ES-I3 (cell line): ENCODE data around the gene STUB1.

Experiments used
- H3K36me3 ChIP-seq: 2 replicates; pipeline ENCODE4 v1.6.1; 2013; ENCODE audit warnings: mild to moderate bottlenecking, low read length, control low read depth, moderate library complexity; ENCODE audit not compliant: insufficient read depth
- H3K4me1 ChIP-seq: 2 replicates; pipeline ENCODE4 v1.6.1; 2013; ENCODE audit warnings: mild to moderate bottlenecking, control low read depth, low read length; ENCODE audit not compliant: insufficient read depth
- H3K9ac ChIP-seq: 2 replicates; pipeline ENCODE4 v1.6.1; 2013; ENCODE audit warnings: low read depth, mild to moderate bottlenecking, low read length, moderate library complexity
- H3K9me3 ChIP-seq: 2 replicates; pipeline ENCODE4 v1.6.1; 2013; ENCODE audit warnings: mild to moderate bottlenecking, low read length, moderate library complexity; ENCODE audit not compliant: control insufficient read depth, insufficient read depth

STUB1 gene

DNA sequence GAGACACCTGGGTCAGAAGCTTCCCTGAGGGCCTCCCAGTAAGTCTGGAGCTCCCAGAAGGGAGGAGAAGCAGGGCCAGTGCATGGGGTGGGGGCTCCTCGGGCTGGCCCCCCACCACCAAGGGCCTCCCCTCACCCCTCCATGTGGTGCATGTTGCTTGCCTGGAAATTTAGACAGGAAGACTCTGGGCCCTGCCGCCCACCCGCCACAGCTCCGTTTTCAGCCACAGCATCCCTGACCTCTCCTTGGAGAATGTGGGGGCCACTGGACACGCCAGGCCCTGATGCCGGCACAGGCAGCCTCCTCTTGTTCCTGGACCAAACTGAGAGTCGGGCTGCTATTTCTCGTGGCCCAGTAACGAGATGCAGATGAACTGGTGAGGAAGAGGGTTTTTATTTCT, 41.4 kb upstream of the STUB1 start:
- Histone ChIP-seq H3K9ac (no peak overlapping the region), H3K36me3 (no peaks in the 10 kb centered on the region), H3K9me3 (no peaks in the 10 kb centered on the region), H3K4me1 (peaks cover 11% of the 10 kb centered on the region; the same call in 1 of the 2 replicates)

- no peak overlapping the region for H3K9ac ChIP-seq
Observed at GRCh38 chr16:640614-641013, 39.6 kb upstream of the STUB1 start.

DNA sequence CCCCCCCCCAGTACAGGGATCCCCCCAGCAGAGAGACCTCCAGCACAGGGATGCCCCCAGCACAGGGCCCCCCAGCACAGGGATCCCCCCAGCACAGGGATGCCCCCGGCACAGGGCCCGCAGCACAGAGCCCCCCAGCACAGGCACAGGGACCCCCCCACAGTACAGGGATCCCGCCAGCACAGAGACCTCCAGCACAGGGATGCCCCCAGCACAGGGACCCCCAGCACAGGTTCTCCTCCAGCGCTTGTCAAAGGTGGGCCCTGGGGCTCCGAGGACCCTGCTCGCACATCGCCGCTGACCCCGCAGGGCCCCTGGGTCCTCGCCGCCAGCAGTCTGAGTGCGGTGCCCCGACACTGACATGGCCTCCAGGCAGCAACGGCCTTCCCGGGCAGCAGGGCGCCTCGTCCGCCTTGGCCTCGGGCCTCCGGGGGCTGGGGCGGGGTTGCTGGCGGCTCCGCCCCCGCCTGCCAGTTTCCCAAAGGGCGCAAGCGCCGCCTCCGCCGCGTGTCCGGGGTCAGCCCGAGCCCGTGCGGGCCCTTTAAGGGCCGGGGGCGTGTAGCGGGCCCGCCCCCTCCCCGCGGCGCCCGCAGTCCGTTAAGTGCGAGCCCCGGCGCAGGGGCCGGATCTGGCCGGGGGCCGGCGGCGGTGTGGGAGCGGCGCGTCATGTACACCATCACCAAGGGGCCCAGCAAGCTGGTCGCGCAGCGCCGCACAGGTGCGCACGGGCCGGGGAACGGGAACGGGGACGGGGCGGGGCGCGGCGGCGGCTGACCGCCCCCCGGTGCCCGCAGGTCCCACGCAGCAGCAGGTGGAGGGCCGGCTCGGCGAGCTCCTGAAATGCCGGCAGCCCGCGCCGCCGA, 38.7 kb upstream of the STUB1 start, which contains the start of gene MCRIP2:
Gene MCRIP2, plus strand, starts transcription at position 503 of the 863 bp plus-strand sequence. Its CDS starts 164 bp downstream, at position 667.
- Histone ChIP-seq H3K4me1 (peaks cover 11% of the 10 kb centered on the region; the same call in 1 of the 2 replicates), H3K9me3 (no peaks in the 10 kb centered on the region), H3K9ac (peak within 1 kb of the TSS; percentile 70), H3K36me3 (no peaks in the 10 kb centered on the region)

More at GRCh38 chr16:640614-641013, 39.6 kb upstream of the STUB1 start:
- Histone ChIP-seq H3K4me1 (peaks cover 11% of the 10 kb centered on the region; the same call in 1 of the 2 replicates), H3K9me3 (no peaks in the 10 kb centered on the region), H3K36me3 (no peaks in the 10 kb centered on the region)

- Histone ChIP-seq H3K9ac (peak overlapping the region; percentile 70), H3K4me1 (peaks cover 11% of the 10 kb centered on the region; the same call in 1 of the 2 replicates), H3K36me3 (no peaks in the 10 kb centered on the region), H3K9me3 (no peaks in the 10 kb centered on the region)
Observed at GRCh38 chr16:642189-643049, 37.8 kb upstream of the STUB1 start.

DNA sequence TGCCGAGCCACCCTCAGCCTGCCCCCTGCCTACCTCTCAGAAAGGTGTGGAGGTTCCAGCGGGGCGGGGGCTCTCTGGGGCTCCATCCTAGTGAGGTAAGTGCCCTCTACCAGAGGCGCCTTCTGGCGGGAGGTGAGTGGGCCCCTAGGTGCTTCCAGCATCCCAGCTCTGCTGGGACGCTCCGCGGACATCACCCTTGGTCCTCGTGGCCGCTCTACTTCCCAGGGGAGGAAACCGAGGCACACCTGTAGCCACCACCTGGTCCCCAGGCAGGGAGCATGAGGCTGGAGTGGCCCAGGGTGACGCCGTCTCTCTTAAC, 37.2 kb upstream of the STUB1 start:
- H3K9ac ChIP-seq: peak overlapping the region; percentile 70; the same call in 1 of the 2 replicates
- H3K4me1 ChIP-seq: peaks cover 9% of the 10 kb centered on the region; the same call in 1 of the 2 replicates

GRCh38 chr16:644556-644955, 35.7 kb upstream of the STUB1 start:
- no peaks in the 10 kb centered on the region for H3K36me3 ChIP-seq
- no peak overlapping the region for H3K9ac ChIP-seq
- H3K4me1 ChIP-seq: no peaks in the 10 kb centered on the region
- H3K9me3 ChIP-seq: no peaks in the 10 kb centered on the region

More for the DNA sequence above, 37.2 kb upstream of the STUB1 start:
- H3K9me3 ChIP-seq: no peaks in the 10 kb centered on the region
- H3K36me3 ChIP-seq: no peaks in the 10 kb centered on the region

GRCh38 chr16:645852-646678, 34.1 kb upstream of the STUB1 start:
- no peaks in the 10 kb centered on the region for H3K4me1 ChIP-seq
- no peaks in the 10 kb centered on the region for H3K9me3 ChIP-seq
- no peaks in the 10 kb centered on the region for H3K36me3 ChIP-seq
- no peak overlapping the region for H3K9ac ChIP-seq

DNA sequence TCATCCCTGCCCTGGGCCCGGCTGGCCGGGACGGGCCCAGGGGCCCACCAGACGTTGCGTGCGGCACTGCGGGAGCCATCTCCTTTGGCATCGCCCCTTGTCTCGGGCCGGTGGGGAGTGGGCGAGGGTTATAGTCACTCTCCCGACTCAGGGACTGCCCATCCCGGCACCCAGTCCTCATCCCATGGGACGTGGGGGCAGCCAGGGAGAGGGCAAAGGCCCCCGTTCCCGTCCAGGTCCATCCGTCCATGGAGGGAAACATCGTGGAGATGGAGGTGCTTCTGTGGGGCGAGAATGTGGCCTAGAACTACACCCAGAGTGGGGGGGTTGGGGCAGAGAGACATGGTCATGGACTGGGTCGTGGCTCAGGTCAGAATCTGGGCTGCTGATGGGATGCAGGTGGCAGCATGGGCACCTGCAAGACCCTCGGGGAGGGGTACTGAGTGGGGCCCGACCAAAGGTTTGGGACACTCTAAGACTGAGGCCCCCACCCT, 33.5 kb upstream of the STUB1 start:
- Histone ChIP-seq H3K9me3 (no peaks in the 10 kb centered on the region), H3K4me1 (no peaks in the 10 kb centered on the region), H3K9ac (no peak overlapping the region), H3K36me3 (no peaks in the 10 kb centered on the region)

DNA sequence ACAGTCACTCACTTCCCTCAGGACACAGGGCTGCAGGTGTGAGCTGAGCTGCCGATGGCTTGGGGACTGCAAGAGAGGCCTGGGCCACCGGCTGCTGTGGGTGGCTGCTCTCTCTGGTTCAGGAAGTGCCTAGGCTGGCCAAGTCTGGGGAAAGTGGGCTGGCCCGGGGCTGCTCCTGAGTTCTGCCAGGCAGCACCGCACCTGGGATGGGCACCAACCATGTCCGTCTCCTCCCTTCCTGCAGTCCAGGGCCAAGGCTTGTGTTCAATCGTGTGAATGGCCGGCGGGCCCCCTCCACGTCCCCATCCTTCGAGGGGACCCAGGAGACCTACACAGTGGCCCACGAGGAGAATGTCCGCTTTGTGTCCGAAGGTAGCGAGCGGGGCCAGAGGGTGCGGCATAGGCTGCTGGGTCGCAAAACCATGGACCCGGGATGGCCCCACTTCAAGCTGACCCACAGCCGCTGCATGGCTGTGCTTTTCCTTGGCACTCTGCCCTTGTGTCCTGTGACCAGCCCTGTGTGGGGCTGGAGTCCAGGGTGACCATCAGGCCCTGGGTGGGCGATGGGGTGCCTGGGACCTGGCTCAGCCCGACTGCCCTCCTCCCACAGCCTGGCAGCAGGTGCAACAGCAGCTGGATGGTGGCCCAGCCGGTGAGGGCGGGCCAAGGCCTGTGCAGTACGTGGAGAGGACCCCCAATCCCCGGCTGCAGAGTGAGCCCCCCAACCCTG, 32.9 kb upstream of the STUB1 start:
- Histone ChIP-seq H3K36me3 (no peaks in the 10 kb centered on the region), H3K4me1 (no peaks in the 10 kb centered on the region), H3K9me3 (no peaks in the 10 kb centered on the region), H3K9ac (no peak overlapping the region)

DNA sequence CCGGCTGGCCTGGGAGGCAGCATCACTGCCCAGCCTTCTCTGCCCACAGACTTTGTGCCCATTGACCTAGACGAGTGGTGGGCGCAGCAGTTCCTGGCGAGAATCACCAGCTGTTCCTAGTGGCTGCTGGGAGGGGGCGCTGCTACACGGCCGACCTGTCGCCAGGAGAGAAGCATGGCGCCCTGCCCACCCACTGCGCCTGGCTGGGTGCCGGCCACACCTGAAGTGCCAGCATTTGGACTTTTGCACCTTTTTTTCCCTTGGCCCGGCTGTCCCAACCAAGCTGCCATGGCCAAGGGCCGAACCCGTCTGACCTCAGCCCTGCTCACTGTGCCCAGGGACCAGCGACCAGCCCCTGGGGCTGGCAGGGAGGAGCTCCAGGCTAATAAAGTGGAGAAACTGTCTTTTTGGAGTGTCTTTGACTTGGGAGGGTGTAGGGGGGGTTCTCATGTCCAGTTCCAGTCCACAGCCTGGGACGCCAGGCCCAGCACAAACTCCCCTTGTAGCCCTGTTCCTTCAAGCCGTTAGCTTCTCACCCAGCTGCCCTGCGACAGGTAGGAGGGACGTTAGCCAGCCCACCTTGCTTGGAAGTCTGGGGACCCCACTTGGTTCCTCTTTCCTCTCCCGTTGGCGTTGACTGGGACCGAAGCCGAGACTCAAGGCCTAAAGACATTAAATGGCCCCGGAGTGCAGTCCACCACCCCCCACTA, 32.0 kb upstream of the STUB1 start:
- Histone ChIP-seq H3K9ac (no peak overlapping the region), H3K9me3 (no peaks in the 10 kb centered on the region), H3K4me1 (no peaks in the 10 kb centered on the region), H3K36me3 (no peaks in the 10 kb centered on the region)

DNA sequence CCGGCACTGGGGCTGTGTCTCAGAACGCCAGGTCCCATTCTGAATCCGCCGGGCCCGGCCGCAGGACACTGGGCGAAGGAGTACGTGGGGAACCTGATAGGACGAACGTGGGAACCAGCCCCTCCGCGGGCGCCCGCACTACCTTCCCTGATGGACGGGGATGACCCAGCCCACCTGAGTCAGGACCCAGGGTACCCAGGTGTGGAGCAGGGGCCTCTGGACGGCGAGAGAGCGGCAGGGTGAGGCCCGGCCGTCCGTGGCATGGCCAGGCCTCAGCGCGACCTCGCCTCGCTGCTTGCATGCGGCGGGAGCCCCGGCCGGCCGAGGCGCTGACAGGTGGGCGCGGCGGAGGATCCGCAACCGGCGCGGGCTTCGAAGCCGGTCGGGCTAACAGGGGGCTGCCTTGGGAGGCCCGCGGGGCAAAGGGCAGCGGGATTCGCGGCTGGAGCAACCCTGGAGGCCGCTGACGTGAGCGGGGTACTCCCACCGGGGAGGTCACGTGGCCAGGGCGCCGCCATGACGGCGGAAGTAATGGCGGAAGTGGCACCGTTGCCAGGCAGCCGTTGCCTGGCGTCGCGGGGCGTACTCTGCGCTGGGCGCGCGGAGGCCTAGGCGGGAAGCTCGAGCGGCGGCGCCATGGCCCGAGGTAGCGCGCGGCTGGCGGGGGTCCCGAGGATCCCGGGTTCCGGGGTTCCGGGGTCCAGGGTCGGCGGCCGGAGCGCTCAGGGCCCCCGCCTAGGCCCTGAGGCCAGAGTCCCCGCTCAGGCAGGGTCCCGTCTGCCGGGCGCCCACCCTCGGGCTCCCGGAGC, 31.2 kb upstream of the STUB1 start, which contains the start of gene WDR90:
Gene WDR90, plus strand, starts transcription at position 585 of the 809 bp plus-strand sequence. Its CDS starts 52 bp downstream, at position 637.
- Histone ChIP-seq H3K9ac (no peak within 1 kb of the TSS), H3K9me3 (no peaks in the 10 kb centered on the region), H3K36me3 (no peaks in the 10 kb centered on the region), H3K4me1 (no peaks in the 10 kb centered on the region)

DNA sequence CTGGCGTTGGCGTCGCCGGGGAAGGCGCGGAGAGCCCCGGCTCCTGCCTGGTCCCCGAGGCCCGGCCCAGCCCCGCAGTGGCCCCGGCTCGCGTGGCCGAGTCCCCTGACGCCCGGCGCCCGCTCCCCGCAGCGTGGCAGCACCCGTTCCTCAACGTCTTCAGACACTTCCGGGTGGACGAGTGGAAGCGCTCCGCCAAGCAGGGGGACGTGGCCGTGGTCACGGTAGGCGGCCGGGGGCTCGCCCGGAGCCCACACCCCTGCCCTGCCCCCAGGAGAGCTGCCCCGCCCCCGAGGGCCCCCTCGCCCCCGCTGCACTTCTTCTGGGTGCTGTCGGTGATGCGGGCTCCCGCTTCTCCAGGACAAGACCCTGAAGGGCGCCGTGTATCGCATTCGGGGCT, 30.6 kb upstream of the STUB1 start:
- no peaks in the 10 kb centered on the region for H3K36me3 ChIP-seq
- no peaks in the 10 kb centered on the region for H3K4me1 ChIP-seq
- H3K9ac ChIP-seq: no peak overlapping the region
- H3K9me3 ChIP-seq: no peaks in the 10 kb centered on the region
